Immature natural killer cell (primary cell): ENCODE results near the gene RNF152. TPM values are rescaled to one million over a fixed set of nuclear protein-coding genes. Genes with fewer than 3 reads are reported as not detected.

Source experiments
- DNase-seq, 3 donors: peaks; one replicate each; pipeline ENCODE4 v3.0.0; 2022; ENCODE audit warnings: mixed read lengths in 1 of 3
- H3K27ac Mint-ChIP-seq, 6 donors: one replicate each; pipeline ENCODE4 v1.8.0; 2020; ENCODE audit warnings: mixed read lengths in 6 of 6, mild to moderate bottlenecking in 5 of 6, inconsistent platforms in 4 of 6, moderate library complexity in 3 of 6
- H3K27me3 Mint-ChIP-seq, 3 donors: one replicate each; pipeline ENCODE4 v1.8.0; 2020 to 2021; ENCODE audit warnings: low read depth in 3 of 3, mild to moderate bottlenecking in 3 of 3, mixed read lengths in 3 of 3, moderate library complexity in 3 of 3, inconsistent platforms in 1 of 3
- H3K36me3 Mint-ChIP-seq, 3 donors: one replicate each; pipeline ENCODE4 v1.8.0; 2020; ENCODE audit warnings: mixed read lengths in 3 of 3, inconsistent platforms in 2 of 3, mild to moderate bottlenecking in 2 of 3
- H3K4me1 Mint-ChIP-seq, 2 donors: one replicate each; pipeline ENCODE4 v1.8.0; 2020; ENCODE audit warnings: inconsistent platforms in 2 of 2, mild to moderate bottlenecking in 2 of 2, mixed read lengths in 2 of 2, moderate library complexity in 1 of 2
- H3K4me3 Mint-ChIP-seq, 5 donors: one replicate each; pipeline ENCODE4 v1.8.0; 2020; ENCODE audit warnings: mild to moderate bottlenecking in 5 of 5, mixed read lengths in 5 of 5, inconsistent platforms in 3 of 5, moderate library complexity in 3 of 5
- H3K9me3 Mint-ChIP-seq, 6 donors: one replicate each; pipeline ENCODE4 v1.8.0; 2020; ENCODE audit warnings: mild to moderate bottlenecking in 6 of 6, mixed read lengths in 6 of 6, inconsistent platforms in 4 of 6, moderate library complexity in 3 of 6
- polyA plus RNA-seq, 3 donors: library from polyadenylated mRNA; unstranded; fragments of 300-500 nt; fragmentation: Illumina TruSeq; gene quantifications; one replicate each; pipeline ENCODE4 v1.2.3, GENCODE V29; 2021

The RNF152 gene
- polyA plus RNA-seq, 3 donors from 2014 or later: 0.07 TPM; not detected in 2

DNA sequence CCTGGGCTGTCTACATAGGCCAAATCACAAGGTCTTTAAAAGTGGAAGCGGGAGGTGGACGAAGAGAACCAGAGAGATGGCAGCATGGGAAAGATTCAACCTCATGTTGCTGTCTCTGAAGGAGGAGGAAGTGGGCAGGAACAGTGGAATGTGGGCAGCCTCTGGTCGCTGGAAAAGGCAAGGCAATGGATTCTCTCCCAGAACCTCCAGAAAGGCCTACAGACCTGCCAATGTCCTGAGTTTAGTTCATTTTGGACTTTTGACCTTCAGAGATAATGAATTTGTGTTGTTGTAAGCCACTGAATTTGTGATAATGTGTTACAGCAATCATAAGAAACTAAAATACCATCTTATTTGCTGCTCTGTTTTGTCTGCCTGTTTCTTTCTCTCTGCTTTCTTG, 122.5 kb downstream of the RNF152 start:
- H3K4me1 Mint-ChIP-seq: peaks cover under 1 to 3% of the 10 kb centered on the region in 2 donors
- peaks cover 0 to 11% (median under 1%) of the 10 kb centered on the region in 6 donors for H3K9me3 Mint-ChIP-seq
- H3K27ac Mint-ChIP-seq: no peak overlapping the region
- H3K36me3 Mint-ChIP-seq: peaks cover 0 to 7% (median 5%) of the 10 kb centered on the region in 3 donors
- H3K4me3 Mint-ChIP-seq: no peak overlapping the region
- DNase-seq: no peak
- H3K27me3 Mint-ChIP-seq: peaks cover 13 to 26% (median 19%) of the 10 kb centered on the region in 3 donors

DNA sequence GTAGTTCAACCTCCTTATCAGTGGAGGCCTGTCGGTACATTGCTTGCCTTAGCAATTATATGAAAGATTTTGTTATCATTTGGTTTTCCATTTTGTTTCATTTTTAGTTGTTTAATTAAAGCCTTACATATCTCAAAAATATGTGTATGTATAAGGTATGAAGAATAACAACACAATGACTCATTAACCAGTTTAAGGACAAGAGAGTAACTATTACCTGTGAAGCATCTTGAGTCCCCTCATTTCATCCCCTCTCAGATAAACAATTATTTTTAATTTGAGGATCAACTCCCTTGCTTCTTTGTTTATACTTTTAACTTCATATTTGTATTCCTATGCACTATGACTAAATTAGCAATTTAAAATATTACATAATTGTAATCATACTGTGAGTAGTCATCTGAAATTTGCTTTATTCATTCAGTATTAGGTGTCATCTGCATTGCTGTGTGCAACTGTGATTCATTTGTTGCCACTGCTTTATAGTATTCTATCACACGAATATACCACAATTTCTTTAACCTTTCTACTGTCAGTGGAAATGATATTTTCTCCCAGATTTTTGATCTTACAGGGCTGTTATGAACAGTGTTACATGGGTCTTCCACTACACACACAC, 126.4 kb downstream of the RNF152 start:
- Mint-ChIP-seq H3K9me3 (no peaks in the 10 kb centered on the region), H3K27ac (no peak overlapping the region), H3K4me3 (no peak overlapping the region), H3K36me3 (peaks cover 0 to 7% (median 5%) of the 10 kb centered on the region in 3 donors), H3K4me1 (peaks cover 21 to 28% of the 10 kb centered on the region in 2 donors), H3K27me3 (peaks cover 23 to 30% (median 23%) of the 10 kb centered on the region in 3 donors)
- DNase-seq: no peak

DNA sequence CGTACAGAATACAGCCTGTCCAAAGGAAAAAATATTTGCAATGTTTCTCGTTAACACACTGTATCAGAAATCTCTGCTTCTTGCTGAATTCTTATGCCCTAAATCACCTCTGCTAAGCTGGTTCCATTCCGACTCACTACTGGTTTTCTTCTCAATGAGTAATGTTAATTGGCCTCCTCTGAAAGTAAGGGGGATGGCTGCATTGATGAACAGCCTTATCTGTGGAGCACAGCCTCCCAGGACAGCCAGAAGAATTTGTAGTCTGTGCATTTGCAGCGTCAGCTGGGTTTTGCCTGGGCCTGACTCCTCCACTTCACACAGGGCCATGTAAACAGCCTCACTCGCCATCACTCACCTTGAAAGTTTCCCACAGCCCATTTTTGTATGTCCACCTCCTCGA, 127.7 kb downstream of the RNF152 start:
- Mint-ChIP-seq H3K27me3 (peaks cover 25 to 36% (median 31%) of the 10 kb centered on the region in 3 donors), H3K4me1 (peaks cover 21 to 28% of the 10 kb centered on the region in 2 donors), H3K4me3 (peak overlapping the region in 1 of 5 donors; percentile 46), H3K27ac (peak overlapping the region in 1 of 6 donors; percentile 49), H3K9me3 (peaks cover 0 to 1% (median 0%) of the 10 kb centered on the region in 6 donors), H3K36me3 (peaks cover 0 to 7% (median 5%) of the 10 kb centered on the region in 3 donors)
- no peak for DNase-seq

DNA sequence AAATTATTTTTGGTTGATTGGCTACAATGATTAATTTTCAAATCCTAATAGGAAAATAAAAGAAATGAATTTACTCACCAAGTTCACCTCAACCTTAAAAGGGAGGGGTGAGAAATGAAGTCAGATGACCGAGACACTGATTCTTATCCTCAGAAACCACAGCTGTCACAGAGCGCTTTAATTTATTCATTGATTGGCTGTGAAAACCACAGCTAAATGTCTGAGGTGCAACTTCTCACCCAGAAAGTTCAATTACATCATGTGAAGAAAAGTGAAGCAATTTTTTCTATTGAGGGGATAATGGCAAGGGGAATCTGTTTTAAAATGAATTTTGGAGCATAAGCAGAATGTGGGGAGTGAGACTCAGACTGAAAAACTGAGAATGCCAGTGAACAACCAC, 128.4 kb downstream of the RNF152 start:
- peaks cover 0 to 2% (median 1%) of the 10 kb centered on the region in 3 donors for H3K36me3 Mint-ChIP-seq
- peaks cover 24 to 34% (median 26%) of the 10 kb centered on the region in 3 donors for H3K27me3 Mint-ChIP-seq
- H3K4me1 Mint-ChIP-seq: peaks cover 21 to 28% of the 10 kb centered on the region in 2 donors
- peaks cover 0 to 1% (median 0%) of the 10 kb centered on the region in 6 donors for H3K9me3 Mint-ChIP-seq
- H3K4me3 Mint-ChIP-seq: peak overlapping the region in 3 of 5 donors; percentile 42 to 53 (median 52)
- H3K27ac Mint-ChIP-seq: peak overlapping the region in 5 of 6 donors; percentile 8 to 66 (median 52)
- DNase-seq: peak; percentile 60 to 71 (median 68)

DNA sequence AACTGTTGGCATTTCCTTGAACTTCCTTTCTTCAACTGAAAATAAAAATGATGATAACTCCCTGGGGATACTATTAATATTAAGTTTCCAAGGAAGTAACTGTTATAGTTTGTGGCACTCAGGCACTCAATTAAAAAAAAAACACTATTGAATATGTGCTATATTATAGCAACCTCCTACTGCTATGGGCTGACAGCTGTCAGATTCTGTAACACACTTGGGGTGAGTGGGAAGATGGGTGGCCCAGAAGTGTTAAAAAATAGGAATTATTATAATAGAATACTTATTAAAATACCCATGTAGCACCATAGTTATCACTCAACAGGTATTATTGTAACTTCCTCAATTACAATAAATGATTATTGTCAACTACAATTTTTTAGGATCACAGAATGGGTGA, 130.9 kb downstream of the RNF152 start:
- H3K4me1 Mint-ChIP-seq: peaks cover 21 to 28% of the 10 kb centered on the region in 2 donors
- no peak for DNase-seq
- no peak overlapping the region for H3K4me3 Mint-ChIP-seq
- H3K27ac Mint-ChIP-seq: no peak overlapping the region
- H3K9me3 Mint-ChIP-seq: peaks cover 0 to 1% (median 0%) of the 10 kb centered on the region in 6 donors
- H3K36me3 Mint-ChIP-seq: no peaks in the 10 kb centered on the region
- H3K27me3 Mint-ChIP-seq: peaks cover 15 to 32% (median 22%) of the 10 kb centered on the region in 3 donors
